NCI-H226 (cell line): ENCODE data around the gene RARRES1.
"Not testable (repeated sequence)": the region's sequence is repeated elsewhere in the genome, so short reads cannot be mapped to it uniquely, and the experiment has no call there.

Experiments
- DNase-seq: peaks from one replicate; pipeline ENCODE4 v3.0.0-alpha.2; 2015

The RARRES1 gene

GRCh38 chr3:158731486-158731885 is 771 bp downstream of the RARRES1 start:
- DNase-seq: no peak

GRCh38 chr3:158728851-158729250 is 3.4 kb downstream of the RARRES1 start:
- DNase-seq: no peak

- DNase-seq: no peak
Measured at GRCh38 chr3:158728061-158728377, 4.2 kb downstream of the RARRES1 start.

GRCh38 chr3:158727206-158728060 is 4.8 kb downstream of the RARRES1 start:
- DNase-seq: peak; percentile 49

GRCh38 chr3:158725348-158726011 is 6.8 kb downstream of the RARRES1 start:
- DNase-seq: peak; percentile 78

- no peak for DNase-seq
Measured at GRCh38 chr3:158723991-158724390, 8.3 kb downstream of the RARRES1 start.

- DNase-seq: no peak
Measured at GRCh38 chr3:158722108-158722507, 10.1 kb downstream of the RARRES1 start.

GRCh38 chr3:158718490-158719170 is 13.6 kb downstream of the RARRES1 start:
- peak; percentile 98 for DNase-seq

GRCh38 chr3:158717576-158717975 is 14.7 kb downstream of the RARRES1 start:
- DNase-seq: no peak

- DNase-seq: no peak
Measured at GRCh38 chr3:158713094-158713499, 19.2 kb downstream of the RARRES1 start.

GRCh38 chr3:158712443-158712842 is 19.8 kb downstream of the RARRES1 start:
- no peak for DNase-seq

GRCh38 chr3:158711886-158712285 is 20.4 kb downstream of the RARRES1 start:
- DNase-seq: peak; percentile 91

- DNase-seq: no peak
Measured at GRCh38 chr3:158710601-158711000, 21.7 kb downstream of the RARRES1 start.

GRCh38 chr3:158709666-158710083 is 22.6 kb downstream of the RARRES1 start:
- peak; percentile 99 for DNase-seq

GRCh38 chr3:158703566-158703965 is 28.7 kb downstream of the RARRES1 start:
- no peak for DNase-seq

- DNase-seq: peak; percentile 79
Measured at GRCh38 chr3:158702815-158703481, 29.3 kb downstream of the RARRES1 start.

GRCh38 chr3:158701420-158702065 is 30.7 kb downstream of the RARRES1 start:
- no peak for DNase-seq

GRCh38 chr3:158700559-158700958 is 31.7 kb downstream of the RARRES1 start:
- DNase-seq: peak; percentile 61

GRCh38 chr3:158696618-158697017 is 35.6 kb downstream of the RARRES1 start:
- DNase-seq: peak; percentile 47

GRCh38 chr3:158693866-158694456 is 38.3 kb downstream of the RARRES1 start:
- not testable (repeated sequence) for DNase-seq

GRCh38 chr3:158685159-158685558 is 47.1 kb downstream of the RARRES1 start:
- DNase-seq: no peak
